HG02840 (cell line): ENCODE data around the gene NASP.
"Not testable (repeated sequence)": the region's sequence is repeated elsewhere in the genome, so short reads cannot be mapped to it uniquely, and the experiment has no call there.

Source experiments
- ATAC-seq: cut with Tn5 transposase; IDR thresholded peaks from one replicate; pipeline ENCODE4 v1.9.1; 2021; ENCODE audit warnings: mild to moderate bottlenecking, moderate library complexity, moderate number of reproducible peaks; ENCODE audit not compliant: unreplicated experiment, low FRiP score

NASP gene

DNA sequence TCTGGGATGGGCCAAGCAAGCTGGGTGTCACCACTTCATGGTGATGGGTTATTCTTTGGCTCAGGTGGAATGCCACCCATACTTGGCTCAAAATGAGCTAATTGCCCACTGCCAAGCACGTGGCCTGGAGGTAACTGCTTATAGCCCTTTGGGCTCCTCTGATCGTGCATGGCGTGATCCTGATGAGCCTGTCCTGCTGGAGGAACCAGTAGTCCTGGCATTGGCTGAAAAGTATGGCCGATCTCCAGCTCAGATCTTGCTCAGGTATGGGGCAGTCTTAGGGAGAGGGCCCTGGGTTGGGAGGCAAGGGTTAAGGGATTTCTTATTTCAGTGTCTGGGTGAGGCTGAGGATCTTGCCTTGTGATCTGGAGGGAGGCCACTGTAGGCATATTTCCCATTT lies 15.4 kb upstream of the NASP start:
- no peak for ATAC-seq

DNA sequence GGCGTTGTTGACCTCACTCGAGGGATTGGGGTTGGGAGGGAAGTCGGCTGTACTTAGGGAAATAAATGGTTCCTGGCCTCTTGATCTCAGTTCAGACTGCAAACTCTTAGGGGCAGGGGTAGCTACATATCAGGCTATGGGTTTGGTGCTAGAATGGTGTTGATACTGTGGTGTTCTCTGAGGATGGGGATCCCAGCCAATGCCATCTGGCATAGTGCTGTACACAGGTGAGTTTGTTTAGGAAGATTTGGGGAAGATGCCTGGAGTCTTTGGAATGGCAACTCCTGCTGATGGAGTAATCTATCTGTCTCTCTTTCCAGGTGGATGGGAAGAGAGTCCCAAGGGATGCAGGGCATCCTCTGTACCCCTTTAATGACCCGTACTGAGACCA lies 14.3 kb upstream of the NASP start:
- ATAC-seq, result no peak

DNA sequence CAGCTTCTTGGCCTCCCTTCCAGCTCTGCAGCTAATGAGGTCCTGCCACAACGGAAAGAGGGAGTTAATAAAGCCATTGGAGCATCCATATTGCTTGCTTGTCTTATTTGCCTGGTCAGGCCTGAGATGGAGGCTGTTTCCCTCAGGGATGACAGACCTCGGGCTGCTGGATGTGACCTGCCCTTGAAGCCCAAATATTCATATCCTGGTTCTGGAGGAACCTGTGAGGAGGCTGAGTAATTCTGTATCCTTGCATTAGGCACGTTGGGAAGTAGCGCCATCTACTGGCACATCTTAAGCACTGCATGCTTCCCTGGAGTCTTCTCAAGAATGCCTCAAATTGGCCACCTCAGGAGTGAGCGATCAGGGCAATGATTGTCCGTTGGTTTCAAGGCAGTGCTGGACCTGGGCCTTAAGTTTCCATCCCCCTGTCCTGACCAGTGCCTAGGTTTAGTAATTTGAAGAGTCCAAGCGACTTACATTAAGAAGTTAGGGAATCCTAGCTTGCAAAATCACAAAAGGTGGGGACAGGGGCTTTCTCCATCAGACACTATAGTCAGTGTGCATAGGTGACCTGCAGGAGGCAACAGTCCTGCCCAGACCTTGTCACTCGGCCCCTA lies 13.8 kb upstream of the NASP start:
- ATAC-seq, result no peak

DNA sequence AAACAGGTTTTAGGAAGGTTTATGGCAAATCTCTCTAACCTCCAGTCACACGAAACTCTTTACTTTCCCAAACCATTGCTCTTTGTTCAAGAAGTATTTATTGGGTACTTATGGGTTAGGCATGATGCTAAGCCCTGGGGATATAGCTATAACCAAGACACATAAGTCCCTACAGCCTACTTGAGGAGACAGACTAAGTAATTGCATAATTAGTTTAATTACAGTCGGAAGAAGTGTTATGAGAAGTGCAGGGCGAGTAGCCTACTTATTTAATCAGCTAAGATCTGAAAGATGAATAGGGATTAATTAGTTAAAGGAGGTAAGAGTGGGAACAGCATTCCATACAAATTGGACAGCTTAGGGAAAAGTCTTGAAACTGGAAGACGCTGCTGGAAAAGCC lies 13.2 kb upstream of the NASP start:
- no peak for ATAC-seq

DNA sequence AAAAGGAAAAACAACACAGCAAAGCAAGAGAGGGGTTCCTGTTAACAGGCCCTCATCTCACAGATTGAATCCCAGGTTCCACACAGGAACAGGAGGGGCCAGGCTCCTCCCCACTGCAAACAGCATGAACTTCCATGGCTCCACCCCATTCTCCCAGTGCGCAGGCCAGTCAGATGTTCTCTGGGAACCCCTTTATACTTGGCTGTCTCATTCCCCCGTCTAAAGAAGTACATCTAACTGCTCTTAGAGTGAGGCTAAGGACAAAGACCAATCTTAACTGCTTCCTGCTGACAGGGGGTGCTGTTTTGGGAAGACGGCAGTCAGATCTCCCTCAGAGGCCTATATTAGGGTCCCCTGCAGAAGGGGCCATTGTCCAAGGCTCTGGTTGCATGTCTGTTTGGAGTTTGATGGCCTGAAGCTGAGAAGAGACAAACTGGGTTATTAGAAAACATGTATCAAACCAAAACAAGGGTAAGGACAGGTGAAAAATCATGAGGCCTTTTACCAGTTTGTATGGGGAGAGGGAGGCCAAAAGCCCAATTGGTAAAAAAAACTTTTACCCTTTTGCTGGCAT lies 10.5 kb upstream of the NASP start:
- ATAC-seq, result no peak

DNA sequence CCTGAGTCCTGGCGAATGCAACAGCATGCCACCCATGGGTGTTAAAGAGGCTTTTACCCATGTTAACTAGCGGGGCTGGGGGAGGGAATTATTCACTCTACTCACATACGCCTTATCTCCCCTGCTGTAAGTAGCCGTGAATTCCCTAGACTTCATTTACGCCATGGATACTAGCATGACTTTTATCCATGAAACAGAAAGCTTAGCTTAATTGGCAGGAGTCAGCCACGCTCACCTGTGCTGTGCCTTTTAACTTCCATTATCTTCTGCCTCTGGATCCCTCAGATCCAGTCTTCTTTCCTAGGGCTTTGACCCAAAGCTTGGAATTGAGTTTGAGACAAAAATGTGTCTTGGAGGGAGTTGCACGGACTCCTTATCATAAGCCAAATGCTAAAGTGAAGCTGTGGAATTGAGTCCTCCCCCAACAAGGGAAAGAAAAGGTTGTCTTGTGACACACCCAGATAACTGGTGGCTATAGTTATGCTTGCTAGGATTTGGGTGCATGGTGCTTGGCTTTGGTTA lies 9.7 kb upstream of the NASP start:
- no peak for ATAC-seq

DNA sequence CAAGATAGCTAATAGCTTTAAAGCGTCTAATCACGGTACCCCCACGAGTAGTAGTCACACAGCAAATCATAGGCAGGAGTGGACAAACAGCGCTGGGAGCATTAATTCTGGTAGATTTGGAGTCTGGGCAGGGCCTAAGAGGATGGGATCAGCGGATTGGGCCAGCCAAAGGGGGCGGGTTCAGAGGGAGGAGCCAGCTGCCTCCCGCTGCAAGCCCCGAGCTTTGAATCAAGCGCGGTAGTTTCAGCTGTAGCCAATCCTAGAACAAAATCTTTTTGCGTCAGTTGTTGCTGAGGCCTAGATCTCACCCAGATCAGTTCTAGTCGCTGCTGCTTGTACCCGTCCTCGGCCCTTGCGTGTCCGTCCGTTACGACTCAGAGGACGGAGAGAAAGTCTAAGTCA lies 576 bp upstream of the NASP start:
- ATAC-seq, result peak; percentile 69

DNA sequence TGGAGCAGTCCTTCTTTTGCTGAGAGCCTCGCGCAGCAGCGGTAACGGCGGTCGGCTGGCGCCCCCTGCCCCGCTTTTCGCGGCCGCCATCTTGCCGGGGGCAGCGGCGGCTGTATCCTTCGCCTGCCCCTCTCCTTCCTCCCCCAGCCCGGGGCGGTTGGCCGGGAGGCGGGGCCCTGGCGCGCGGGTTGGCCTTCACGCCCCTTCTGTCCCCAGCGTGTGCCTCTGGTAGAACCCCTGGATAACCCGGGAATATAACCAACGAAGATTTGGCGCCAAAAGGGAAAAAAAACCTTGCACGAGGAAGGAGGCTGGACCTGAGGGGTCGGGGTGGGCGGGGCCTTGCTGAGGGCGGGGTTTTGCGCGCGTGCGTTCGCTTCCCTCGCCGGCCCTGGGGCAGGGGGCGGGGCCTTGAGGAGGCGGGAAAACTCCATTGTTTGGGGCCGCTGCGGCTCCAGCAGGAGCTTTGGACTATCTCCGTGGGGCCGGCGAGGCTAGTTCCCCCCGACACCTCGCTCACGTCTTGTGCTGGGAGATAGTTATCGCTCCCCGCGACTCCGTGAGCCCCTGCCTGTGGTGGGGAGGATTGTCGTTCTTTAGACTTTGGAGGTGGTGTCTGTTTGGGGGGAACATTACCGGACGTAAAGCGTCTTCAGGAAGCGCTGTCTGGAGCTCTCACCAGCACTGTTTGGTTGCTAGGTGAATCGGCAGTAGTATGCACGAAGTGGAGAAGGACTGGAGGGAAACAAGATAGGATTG lies 689 bp downstream of the NASP start:
- peak; percentile 30 for ATAC-seq

DNA sequence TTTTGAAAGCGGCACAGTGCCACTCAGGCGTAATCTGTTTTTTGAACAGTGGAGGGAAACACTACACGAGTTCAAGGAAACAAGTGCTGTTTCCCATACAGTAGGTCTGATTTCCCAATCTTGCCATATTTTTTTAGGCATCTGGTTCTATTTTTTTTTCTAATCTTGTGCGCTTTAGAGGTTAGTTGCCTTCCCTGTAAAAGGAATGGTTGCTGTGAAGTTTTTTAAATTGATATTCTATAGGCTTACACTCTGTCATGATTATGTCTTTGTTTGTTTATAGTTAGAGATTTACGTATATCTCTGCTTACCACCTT lies 1.2 kb downstream of the NASP start:
- ATAC-seq, result no peak

DNA sequence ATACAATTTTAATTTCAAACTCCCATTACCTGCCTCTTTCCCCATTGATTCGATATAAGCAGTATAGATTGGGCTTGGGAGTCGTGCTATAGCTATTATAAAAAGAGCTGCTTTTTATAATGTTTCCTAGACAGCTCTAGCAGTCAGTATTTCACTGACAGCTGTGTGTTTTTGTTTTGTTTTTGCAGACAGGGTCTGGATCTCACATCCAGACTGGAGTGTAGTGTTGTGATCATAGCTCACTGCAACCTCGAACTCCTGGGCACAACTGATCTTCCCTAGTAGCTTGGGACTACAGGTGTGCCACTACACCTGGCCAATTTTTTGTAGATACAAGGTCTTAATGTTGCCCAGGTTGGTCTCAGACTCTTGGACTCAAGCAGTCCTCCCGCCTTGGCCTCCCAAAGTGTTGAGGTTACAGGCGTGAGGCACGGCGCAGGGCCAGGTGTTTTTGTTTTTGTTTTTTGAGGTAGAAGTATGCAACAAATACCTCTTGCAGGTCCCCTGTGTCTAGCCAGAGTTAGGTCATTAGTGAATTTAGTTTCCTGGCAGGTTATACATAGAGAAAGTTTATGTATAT lies 1.7 kb downstream of the NASP start:
- ATAC-seq, result no peak

DNA sequence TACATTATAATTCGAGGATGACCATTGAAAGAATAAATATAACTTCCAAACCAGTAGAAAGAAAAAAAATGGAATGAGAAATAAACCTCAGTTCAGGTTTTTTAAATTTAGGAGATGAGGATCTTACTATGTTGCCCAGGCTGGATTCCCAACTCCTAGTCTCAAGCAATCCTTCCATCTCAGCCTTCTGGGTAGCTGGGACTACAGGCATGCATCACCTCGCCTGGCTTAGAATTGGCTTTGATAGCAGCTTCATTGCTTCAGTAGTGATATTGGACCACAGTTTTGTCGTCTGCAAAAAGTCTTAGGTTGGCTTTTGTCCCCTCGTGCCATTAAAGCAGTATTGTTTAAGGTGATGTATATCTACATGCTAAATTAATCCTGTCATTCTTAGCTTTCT lies 2.9 kb downstream of the NASP start:
- ATAC-seq, result no peak

DNA sequence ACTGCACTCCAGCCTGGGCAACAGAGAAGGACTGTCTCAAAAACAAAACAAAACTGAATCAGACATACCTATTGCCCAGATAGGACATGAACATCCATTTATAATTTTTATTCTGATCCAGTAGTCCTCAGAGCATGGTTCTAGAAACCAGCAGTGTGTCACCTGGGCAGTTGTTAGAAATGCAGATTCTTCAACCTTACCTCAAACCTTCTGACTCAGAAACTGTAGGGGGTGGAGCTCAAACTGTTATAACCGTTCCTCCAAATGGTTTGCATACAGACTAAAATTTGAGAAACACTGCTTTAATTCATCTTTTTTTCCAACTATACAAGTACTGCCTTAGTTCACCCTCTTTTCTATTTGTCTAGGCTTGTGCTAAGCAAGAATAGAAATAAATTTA lies 6.0 kb downstream of the NASP start:
- no peak for ATAC-seq

DNA sequence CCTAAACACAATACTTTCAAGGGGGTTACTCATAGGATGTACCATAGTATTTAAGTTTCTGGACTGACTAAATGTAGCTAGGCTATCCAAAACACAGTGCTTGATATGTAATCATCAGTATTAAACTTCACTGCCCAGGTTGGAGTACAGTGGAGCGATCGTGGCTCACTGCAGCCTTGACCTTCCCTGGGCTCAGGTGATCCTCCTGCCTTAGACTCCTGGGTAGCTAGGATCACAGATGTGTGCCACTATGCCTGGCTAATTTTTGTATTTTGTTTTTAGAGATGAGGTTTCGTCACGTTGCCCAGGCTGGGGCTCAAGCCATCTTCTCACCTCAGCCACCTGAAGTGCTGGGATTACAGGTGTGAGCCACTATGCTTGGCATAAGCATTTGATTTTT lies 10.6 kb downstream of the NASP start:
- ATAC-seq, result no peak

DNA sequence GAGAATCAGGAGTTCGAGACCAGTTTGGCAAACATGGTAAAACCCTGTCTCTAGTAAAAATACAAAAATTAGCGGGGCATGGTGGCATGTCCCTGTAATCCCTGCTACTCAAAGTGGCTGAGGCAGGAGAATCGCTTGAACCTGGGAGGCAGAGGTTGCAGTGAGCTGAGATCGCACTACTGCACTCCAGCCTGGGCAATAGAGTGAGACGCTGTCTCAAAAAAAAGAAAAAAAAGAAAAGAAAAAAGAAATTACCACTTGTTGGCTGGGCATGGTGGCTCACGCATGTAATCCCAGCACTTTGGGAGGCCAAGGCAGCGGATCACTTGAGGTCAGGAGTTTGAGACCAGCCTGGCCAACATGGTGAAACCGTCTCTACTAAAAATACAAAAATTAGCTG lies 12.9 kb downstream of the NASP start:
- not testable (repeated sequence) for ATAC-seq

DNA sequence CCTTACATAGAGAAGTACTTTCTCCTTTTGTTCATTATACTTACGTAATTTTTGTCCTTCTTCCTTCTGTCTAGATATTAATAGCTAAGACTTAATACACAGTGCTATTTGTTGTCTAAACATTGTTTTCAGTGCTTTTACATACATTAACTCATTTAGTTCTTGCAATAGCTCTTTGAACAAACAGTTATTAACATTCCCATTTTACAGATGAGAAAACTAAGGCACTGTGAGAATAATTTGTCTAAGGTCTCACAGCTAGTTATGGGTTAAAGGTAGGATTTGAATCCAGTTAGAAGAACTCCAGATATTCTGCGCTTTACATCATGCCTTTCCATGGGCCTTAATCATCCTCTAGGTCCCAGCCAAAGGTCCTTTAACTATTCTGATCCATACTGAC lies 20.4 kb downstream of the NASP start:
- no peak for ATAC-seq

DNA sequence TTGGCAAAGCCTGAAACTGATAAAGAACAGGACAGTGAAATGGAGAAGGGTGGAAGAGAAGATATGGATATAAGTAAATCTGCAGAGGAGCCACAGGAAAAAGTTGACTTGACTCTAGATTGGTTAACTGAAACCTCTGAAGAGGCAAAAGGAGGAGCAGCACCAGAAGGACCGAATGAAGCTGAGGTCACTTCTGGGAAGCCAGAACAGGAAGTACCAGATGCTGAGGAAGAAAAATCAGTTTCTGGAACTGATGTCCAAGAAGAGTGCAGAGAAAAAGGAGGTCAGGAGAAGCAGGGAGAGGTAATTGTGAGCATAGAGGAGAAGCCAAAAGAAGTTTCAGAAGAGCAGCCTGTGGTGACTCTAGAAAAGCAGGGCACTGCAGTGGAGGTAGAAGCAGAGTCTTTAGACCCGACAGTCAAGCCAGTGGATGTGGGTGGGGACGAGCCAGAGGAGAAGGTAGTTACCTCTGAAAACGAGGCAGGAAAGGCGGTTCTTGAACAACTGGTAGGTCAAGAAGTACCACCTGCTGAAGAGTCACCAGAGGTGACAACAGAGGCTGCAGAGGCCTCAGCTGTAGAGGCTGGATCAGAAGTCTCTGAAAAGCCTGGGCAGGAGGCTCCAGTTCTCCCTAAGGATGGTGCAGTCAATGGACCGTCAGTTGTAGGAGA lies 23.7 kb downstream of the NASP start:
- no peak for ATAC-seq

DNA sequence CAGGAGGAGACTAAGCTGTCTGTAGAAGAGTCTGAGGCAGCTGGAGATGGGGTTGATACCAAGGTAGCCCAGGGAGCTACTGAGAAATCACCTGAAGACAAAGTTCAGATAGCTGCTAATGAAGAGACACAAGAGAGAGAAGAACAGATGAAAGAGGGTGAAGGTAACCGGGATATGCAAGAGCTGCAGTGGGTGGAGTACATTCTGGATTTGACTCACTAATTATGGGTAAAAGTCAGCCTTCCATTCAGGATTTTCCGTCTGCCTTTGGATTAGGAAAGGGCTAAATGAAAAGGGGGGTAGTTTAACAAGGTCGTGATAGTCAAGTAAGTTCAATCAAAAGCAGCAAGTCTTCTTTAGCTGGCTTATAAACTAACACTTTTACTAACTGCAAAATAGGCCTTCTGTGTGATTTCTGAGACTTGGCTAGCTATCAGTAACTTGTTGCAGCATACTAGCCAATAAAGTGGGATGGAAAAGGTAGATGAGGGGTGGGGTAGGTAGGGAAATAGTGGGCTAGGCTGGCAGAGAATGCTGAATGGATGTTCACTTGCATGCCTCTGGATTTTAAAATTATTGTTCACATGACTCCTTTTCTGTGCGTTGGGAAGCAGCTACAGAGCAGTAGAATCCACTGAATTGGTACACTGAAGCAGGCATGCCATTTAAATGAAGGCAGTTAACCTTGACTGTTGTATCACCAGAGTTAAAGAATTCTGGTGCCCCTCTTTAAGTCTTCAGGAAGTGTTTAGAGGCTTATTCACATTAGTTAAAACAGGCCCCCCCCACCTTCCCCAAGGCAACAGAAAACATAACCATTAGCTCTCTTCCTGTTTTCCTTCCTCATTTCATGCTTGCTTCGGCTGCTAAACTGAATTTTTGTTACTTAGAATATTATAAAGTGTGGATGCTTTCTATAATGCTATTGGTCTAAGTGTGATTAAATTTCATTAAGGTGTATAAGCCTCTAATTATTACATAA lies 24.6 kb downstream of the NASP start:
- ATAC-seq, result no peak

DNA sequence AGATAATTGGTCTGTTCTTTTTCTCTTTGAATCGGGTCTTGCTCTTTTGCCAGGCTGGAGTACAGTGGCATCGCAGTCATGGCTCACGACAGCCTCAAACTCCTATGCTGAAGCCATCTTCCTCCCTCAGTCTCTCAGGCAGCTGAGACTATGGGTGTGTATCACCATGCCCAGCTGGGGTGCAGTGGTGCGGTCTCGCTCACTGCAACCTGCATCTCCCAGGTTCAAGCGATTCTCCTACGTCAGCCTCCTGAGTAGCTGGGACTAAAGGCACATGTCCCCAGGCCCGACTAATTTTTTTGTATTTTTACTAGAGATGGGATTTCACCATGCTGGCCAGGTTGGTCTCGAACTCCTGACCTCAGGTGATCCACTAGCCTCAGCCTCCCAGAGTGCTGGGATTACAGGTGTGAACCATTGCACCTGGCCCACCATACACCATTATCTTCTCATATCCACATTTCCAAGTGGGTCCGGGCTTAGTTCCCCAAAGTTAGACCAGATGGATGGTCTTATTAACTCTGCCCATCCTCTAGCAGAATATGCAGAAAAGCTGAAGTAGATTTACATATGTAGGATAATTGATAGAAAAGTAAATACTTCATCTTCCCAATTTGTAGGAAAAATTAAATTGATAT lies 26.9 kb downstream of the NASP start:
- no peak for ATAC-seq

DNA sequence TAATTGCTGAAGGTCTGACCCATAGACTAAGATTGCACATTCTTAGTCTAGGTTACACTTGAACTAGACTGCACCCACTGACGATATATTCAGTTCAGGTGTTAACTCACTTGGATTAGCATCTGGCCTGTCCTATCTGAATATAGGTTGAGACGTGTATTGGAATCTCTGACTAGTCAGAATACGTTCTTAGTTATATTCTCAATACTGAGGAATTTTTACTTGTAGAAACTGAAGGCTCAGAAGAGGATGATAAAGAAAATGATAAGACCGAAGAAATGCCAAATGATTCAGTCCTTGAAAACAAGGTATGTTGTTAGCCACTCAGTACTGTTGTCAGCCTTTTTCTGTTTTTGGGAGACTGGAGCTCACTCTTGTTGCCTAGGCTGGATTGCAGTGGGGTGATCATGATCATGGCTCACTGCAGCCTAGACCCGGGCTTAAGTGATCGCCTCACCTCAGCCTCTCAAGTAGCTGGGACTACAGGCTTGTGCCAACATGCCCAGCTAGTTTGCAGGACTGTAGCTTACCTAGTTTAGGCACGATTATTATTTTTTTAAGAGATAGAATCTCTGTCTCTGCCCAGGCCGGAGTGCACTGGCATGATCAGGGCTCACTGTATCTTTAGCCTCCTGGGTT lies 29.2 kb downstream of the NASP start:
- ATAC-seq, result no peak
